Measurements from ENCODE around the gene TRIM67.

DNA sequence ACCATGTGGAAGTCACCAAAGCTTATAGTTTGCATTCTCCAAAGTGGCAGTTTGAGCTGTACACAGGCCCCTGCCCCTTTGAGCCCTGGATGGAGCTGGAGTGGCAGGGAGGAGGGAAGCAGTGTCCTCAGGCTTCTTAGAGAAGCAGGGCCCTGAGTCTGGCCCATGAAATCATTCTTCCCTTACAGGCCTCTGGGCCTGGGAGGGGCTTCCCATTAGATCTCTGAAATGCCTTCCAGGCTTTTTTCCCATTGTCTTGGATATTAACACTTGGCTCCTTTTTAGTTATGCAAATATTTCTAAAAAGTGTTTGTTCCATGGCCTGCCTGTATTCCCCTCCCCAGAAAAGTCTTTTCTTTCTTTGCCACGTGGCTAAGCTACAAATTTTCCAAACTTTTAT is 10.0 kb upstream of the TRIM67 start:
- TF ChIP-seq, protein P1, sequence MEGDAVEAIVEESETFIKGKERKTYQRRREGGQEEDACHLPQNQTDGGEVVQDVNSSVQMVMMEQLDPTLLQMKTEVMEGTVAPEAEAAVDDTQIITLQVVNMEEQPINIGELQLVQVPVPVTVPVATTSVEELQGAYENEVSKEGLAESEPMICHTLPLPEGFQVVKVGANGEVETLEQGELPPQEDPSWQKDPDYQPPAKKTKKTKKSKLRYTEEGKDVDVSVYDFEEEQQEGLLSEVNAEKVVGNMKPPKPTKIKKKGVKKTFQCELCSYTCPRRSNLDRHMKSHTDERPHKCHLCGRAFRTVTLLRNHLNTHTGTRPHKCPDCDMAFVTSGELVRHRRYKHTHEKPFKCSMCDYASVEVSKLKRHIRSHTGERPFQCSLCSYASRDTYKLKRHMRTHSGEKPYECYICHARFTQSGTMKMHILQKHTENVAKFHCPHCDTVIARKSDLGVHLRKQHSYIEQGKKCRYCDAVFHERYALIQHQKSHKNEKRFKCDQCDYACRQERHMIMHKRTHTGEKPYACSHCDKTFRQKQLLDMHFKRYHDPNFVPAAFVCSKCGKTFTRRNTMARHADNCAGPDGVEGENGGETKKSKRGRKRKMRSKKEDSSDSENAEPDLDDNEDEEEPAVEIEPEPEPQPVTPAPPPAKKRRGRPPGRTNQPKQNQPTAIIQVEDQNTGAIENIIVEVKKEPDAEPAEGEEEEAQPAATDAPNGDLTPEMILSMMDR (IDR thresholded peaks at IDR 0.05; ENCODE audit: insufficient read depth, low read length, poor library complexity, severe bottlenecking), result no peak
- no peak for TF ChIP-seq EZH2phosphoT487 (conservative IDR thresholded peaks at IDR 0.05; ENCODE audit: low read length)
